SK-N-SH (cell line): ENCODE results near the gene CXCL17. TPM values are rescaled to one million over a fixed set of nuclear protein-coding genes. Genes with fewer than 3 reads are reported as not detected.

Experiments used
- CTCF ChIA-PET: fragments of 300-600, 350-600 bp; formaldehyde crosslinking; extraction: SDS; loops from one replicate; lab custom pipeline; 2021; lab: Yijun Ruan, JAX
- POLR2A ChIA-PET: fragments of 350-600 bp; sonication (Branson Sonifier 250); formaldehyde crosslinking; extraction: SDS; loops from one replicate; lab custom pipeline; 2020; ENCODE audit warnings: antibody characterized with exemption, inconsistent platforms; lab: Yijun Ruan, JAX
- DNase-seq: peaks from one replicate; pipeline ENCODE4 v3.0.0; 2012
- H2AFZ ChIP-seq: fragments of 200-600 bp; sonication (generic); 2 replicates; pipeline ENCODE4 v1.8.1; 2016; ENCODE audit warnings: antibody characterized with exemption, mild to moderate bottlenecking, low read depth
- H3F3A ChIP-seq: fragments of 200-600 bp; sonication (generic); replicated peaks from 2 replicates; pipeline ENCODE3; 2016; ENCODE audit warnings: antibody characterized with exemption, mild to moderate bottlenecking; ENCODE audit not compliant: insufficient read depth
- H3K27ac ChIP-seq, 2 experiments: fragments of 200-500 bp in 1 of 2; fragments of 200-600 bp in 1 of 2; sonication (Bioruptor generic) in 1 of 2; sonication (generic), shearing (Covaris generic) in 1 of 2; 2 replicates each; pipeline versions ENCODE4 v1.5.1 to v1.6.1; 2014 to 2016; ENCODE audit warnings: low read depth in 2 of 2, inconsistent platforms in 1 of 2, low read length in 1 of 2, mild to moderate bottlenecking in 1 of 2, mixed read lengths in 1 of 2
- H3K27me3 ChIP-seq: fragments of 200-600 bp; sonication (generic), shearing (Covaris generic); 2 replicates; pipeline ENCODE4 v1.6.1; 2016; ENCODE audit warnings: mixed run types; ENCODE audit not compliant: insufficient read depth
- H3K36me3 ChIP-seq, 2 experiments: fragments of 200-500 bp in 1 of 2; fragments of 200-600 bp in 1 of 2; sonication (Bioruptor generic) in 1 of 2; sonication (generic) in 1 of 2; replicated peaks in 1 of 2; 2 replicates each; pipeline versions ENCODE3 to v1.5.1; 2014 to 2016; ENCODE audit warnings: low read length in 1 of 2, mild to moderate bottlenecking in 1 of 2; ENCODE audit not compliant: insufficient read depth in 2 of 2, control insufficient read depth in 1 of 2
- H3K4me1 ChIP-seq, 2 experiments: fragments of 200-500 bp in 1 of 2; fragments of 200-600 bp in 1 of 2; sonication (Bioruptor generic) in 1 of 2; sonication (generic), shearing (Covaris generic) in 1 of 2; 2 replicates each; pipeline versions ENCODE4 v1.5.1 to v1.6.1; 2014 to 2016; ENCODE audit warnings: low read depth in 1 of 2, low read length in 1 of 2, mixed run types in 1 of 2; ENCODE audit not compliant: insufficient read depth in 2 of 2, control insufficient read depth in 1 of 2
- H3K4me2 ChIP-seq: fragments of 200-600 bp; sonication (generic), shearing (Covaris generic); 2 replicates; pipeline ENCODE4 v1.6.1; 2017; ENCODE audit warnings: mixed run types
- H3K4me3 ChIP-seq, 2 experiments: fragments of 200-500 bp in 1 of 2; fragments of 200-600 bp in 1 of 2; sonication (Bioruptor generic) in 1 of 2; sonication (generic), shearing (Covaris generic) in 1 of 2; 2 replicates each; pipeline versions ENCODE4 v1.5.1 to v1.8.1; 2014 to 2016; ENCODE audit warnings: low read depth in 2 of 2, inconsistent platforms in 1 of 2, low read length in 1 of 2, mild to moderate bottlenecking in 1 of 2, mixed read lengths in 1 of 2, moderate library complexity in 1 of 2
- H3K79me2 ChIP-seq: fragments of 200-600 bp; sonication (generic); 2 replicates; pipeline ENCODE4 v1.8.1; 2017; ENCODE audit warnings: mild to moderate bottlenecking; ENCODE audit not compliant: insufficient read depth
- H3K9ac ChIP-seq: fragments of 200-600 bp; sonication (generic); 2 replicates; pipeline ENCODE4 v1.6.1; 2017; ENCODE audit warnings: mixed run types
- H3K9me2 ChIP-seq: fragments of 200-600 bp; sonication (generic); 2 replicates; pipeline ENCODE4 v1.6.1; 2017; ENCODE audit warnings: mixed run types
- H3K9me3 ChIP-seq: fragments of 200-600 bp; sonication (generic); 2 replicates; pipeline ENCODE4 v1.6.1; 2017; ENCODE audit warnings: mixed run types, mild to moderate bottlenecking, moderate library complexity
- H4K20me1 ChIP-seq: fragments of 200-600 bp; sonication (generic); 2 replicates; pipeline ENCODE4 v1.6.1; 2017; ENCODE audit warnings: mild to moderate bottlenecking, mixed run types; ENCODE audit not compliant: insufficient read depth
- CTCF ChIP-seq: fragments of 200-600 bp; sonication (generic); IDR thresholded peaks from 2 replicates; pipeline ENCODE4 v1.6.1; 2017; ENCODE audit warnings: antibody characterized with exemption, mild to moderate bottlenecking, moderate library complexity
- EP300 ChIP-seq, 2 experiments: IDR thresholded peaks; 2 replicates each; pipeline versions ENCODE4 v1.4.0 to v1.6.1; 2012; ENCODE audit warnings: borderline replicate concordance in 1 of 2, low read depth in 1 of 2, low read length in 1 of 2
- FOXJ3 ChIP-seq: sonication (generic); formaldehyde crosslinking; IDR thresholded peaks from 2 replicates; pipeline ENCODE4 v1.5.1; 2020; ENCODE audit warnings: mild to moderate bottlenecking, missing genetic modification reagents
- IRF3 ChIP-seq: fragments of 150-350 bp; IDR thresholded peaks from 2 replicates; pipeline ENCODE4 v1.6.1; 2016; ENCODE audit warnings: mild to moderate bottlenecking, low read depth, low read length
- NFIC ChIP-seq: IDR thresholded peaks from 2 replicates; pipeline ENCODE4 v1.4.0; 2012; ENCODE audit warnings: borderline replicate concordance
- POLR2AphosphoS5 ChIP-seq: IDR thresholded peaks from 2 replicates; pipeline ENCODE4 v1.6.1; 2012; ENCODE audit warnings: low read depth, low read length
- SIN3A ChIP-seq: IDR thresholded peaks from 2 replicates; pipeline ENCODE4 v1.6.1; 2012; ENCODE audit warnings: low read depth, mild to moderate bottlenecking, low read length, moderate library complexity, borderline replicate concordance
- SMC3 ChIP-seq: IDR thresholded peaks from 2 replicates; pipeline ENCODE4 v1.6.1; 2012; ENCODE audit warnings: low read depth, low read length, improper control_type of control experiment
- ZBTB33 ChIP-seq: IDR thresholded peaks from 2 replicates; pipeline ENCODE4 v1.4.0; 2012; ENCODE audit warnings: low read depth, borderline replicate concordance
- WGBS: methylation state at CpG from one replicate; pipeline ENCODE4 v1.1.6; 2017; ENCODE audit warnings: low lambda C conversion rate; 5-methylcytosine and 5-hydroxymethylcytosine counted together
- polyA plus RNA-seq, 3 experiments: library from polyadenylated mRNA; depleted of rRNA; stranded (reverse); fragments of >200 nt; gene quantifications; 2 replicates each; pipeline ENCODE4 v1.2.3, GENCODE V29; 2012
- TF ChIP-seq, protein P1 (sequence below): IDR thresholded peaks from 2 replicates; pipeline ENCODE4 v1.4.0; 2012; ENCODE audit warnings: low read depth, borderline replicate concordance
- TF ChIP-seq, protein P2 (sequence below): IDR thresholded peaks from 2 replicates; pipeline ENCODE4 v1.6.1; 2012; ENCODE audit warnings: mild to moderate bottlenecking, low read depth, low read length, moderate library complexity

CXCL17 gene
- polyA plus RNA-seq, 1 of the 3 experiments (the other 2 are of a cell fraction): not detected

- DNase-seq: peak; percentile 56
- Histone ChIP-seq H3K4me3 (peak overlapping the region in 1 of 2 experiments; percentile 44; a peak in 2 of 4 replicates), H3K79me2 (no peaks in the 10 kb centered on the region)
- TF ChIP-seq, protein P1, sequence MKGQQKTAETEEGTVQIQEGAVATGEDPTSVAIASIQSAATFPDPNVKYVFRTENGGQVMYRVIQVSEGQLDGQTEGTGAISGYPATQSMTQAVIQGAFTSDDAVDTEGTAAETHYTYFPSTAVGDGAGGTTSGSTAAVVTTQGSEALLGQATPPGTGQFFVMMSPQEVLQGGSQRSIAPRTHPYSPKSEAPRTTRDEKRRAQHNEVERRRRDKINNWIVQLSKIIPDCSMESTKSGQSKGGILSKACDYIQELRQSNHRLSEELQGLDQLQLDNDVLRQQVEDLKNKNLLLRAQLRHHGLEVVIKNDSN: no peak
- TF ChIP-seq IRF3 (no peak), EP300 (IDR thresholded peaks at IDR 0.05; ENCODE audit: borderline replicate concordance in 1 of 2, low read depth in 1 of 2, low read length in 1 of 2) (no peak)
- TF ChIP-seq, all 33 proteins: peak for 0
- ChIA-PET CTCF (interaction anchor here (0.8 to 2.9 kb wide), 11 partner anchors 9 to 294 kb away, joined by 3 to 45 read pairs (median 7); no protein-coding TSS in a partner anchor), POLR2A (interaction anchor here (1.8 kb wide), 1 partner anchor 10 kb away, joined by 6 read pairs; no protein-coding TSS in a partner anchor)
- Histone ChIP-seq H3K36me3 (peaks cover 0 to 7% of the 10 kb centered on the region in 2 experiments), H4K20me1 (no peaks in the 10 kb centered on the region), H3K9me2 (no peaks in the 10 kb centered on the region), H3F3A (peaks cover 5% of the 10 kb centered on the region), H3K27ac (peak overlapping the region in 1 of 2 experiments; percentile 63; a peak in 1 of 4 replicates), H3K4me2 (peak overlapping the region; percentile 69; the same call in 1 of the 2 replicates), H3K27me3 (no peaks in the 10 kb centered on the region), H3K4me1 (peaks cover 0 to 18% of the 10 kb centered on the region in 2 experiments; a peak in 1 of 4 replicates), H3K9me3 (no peaks in the 10 kb centered on the region), H3K9ac (no peak overlapping the region), H2AFZ (no peak overlapping the region)
- WGBS: 60% methylated on average over 31 of the region's 34 CpGs
These were observed 40.2 kb downstream of the CXCL17 start for GRCh38 chr19:42402376-42403116.

GRCh38 chr19:42401365-42402303 is 41.1 kb downstream of the CXCL17 start:
- ChIA-PET CTCF (interaction anchor here (0.7 to 2.9 kb wide), 20 partner anchors 10 to 293 kb away, joined by 3 to 45 read pairs (median 4); no protein-coding TSS in a partner anchor), POLR2A (interaction anchor here (0.8 to 1.8 kb wide), 2 partner anchors 10 to 14 kb away, joined by 3 to 6 read pairs; no protein-coding TSS in a partner anchor)
- H3K27ac ChIP-seq: peak overlapping the region in 1 of 2 experiments; percentile 63; a peak in 2 of 4 replicates
- TF ChIP-seq NFIC (no peak), SMC3 (peak; percentile 40; the same call in 1 of the 2 replicates), CTCF (peak; percentile 88), ZBTB33 (no peak), SIN3A (no peak), FOXJ3 (CRISPR knock-in tag) (no peak), POLR2AphosphoS5 (peak; percentile 41; the same call in 1 of the 2 replicates)
- TF ChIP-seq, protein P2, sequence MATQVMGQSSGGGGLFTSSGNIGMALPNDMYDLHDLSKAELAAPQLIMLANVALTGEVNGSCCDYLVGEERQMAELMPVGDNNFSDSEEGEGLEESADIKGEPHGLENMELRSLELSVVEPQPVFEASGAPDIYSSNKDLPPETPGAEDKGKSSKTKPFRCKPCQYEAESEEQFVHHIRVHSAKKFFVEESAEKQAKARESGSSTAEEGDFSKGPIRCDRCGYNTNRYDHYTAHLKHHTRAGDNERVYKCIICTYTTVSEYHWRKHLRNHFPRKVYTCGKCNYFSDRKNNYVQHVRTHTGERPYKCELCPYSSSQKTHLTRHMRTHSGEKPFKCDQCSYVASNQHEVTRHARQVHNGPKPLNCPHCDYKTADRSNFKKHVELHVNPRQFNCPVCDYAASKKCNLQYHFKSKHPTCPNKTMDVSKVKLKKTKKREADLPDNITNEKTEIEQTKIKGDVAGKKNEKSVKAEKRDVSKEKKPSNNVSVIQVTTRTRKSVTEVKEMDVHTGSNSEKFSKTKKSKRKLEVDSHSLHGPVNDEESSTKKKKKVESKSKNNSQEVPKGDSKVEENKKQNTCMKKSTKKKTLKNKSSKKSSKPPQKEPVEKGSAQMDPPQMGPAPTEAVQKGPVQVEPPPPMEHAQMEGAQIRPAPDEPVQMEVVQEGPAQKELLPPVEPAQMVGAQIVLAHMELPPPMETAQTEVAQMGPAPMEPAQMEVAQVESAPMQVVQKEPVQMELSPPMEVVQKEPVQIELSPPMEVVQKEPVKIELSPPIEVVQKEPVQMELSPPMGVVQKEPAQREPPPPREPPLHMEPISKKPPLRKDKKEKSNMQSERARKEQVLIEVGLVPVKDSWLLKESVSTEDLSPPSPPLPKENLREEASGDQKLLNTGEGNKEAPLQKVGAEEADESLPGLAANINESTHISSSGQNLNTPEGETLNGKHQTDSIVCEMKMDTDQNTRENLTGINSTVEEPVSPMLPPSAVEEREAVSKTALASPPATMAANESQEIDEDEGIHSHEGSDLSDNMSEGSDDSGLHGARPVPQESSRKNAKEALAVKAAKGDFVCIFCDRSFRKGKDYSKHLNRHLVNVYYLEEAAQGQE: no peak

More at GRCh38 chr19:42401365-42402303, 41.1 kb downstream of the CXCL17 start:
- DNase-seq: peak; percentile 90
- Histone ChIP-seq H2AFZ (0 out of 2 replicates have a peak overlapping the region, but pooled peaks have one; percentile 76), H3K9me3 (no peaks in the 10 kb centered on the region), H3K36me3 (peaks cover 0 to 7% of the 10 kb centered on the region in 2 experiments), H3K4me2 (peak overlapping the region; percentile 69), H3K4me1 (peaks cover 0 to 20% of the 10 kb centered on the region in 2 experiments; a peak in 1 of 4 replicates), H3K4me3 (peak overlapping the region; percentile 44 to 59), H3F3A (peaks cover 5% of the 10 kb centered on the region), H4K20me1 (no peaks in the 10 kb centered on the region), H3K9me2 (no peaks in the 10 kb centered on the region), H3K79me2 (no peaks in the 10 kb centered on the region), H3K9ac (no peak overlapping the region), H3K27me3 (no peaks in the 10 kb centered on the region)
- WGBS: 5% methylated on average over 37 of the region's 80 CpGs
